Measurements from ENCODE around the gene SP4. TPM values are rescaled to one million over a fixed set of nuclear protein-coding genes. Genes with fewer than 3 reads are reported as not detected.

Gene SP4
- total RNA-seq, 1 donor from 2014 or later = 49.0 TPM

DNA sequence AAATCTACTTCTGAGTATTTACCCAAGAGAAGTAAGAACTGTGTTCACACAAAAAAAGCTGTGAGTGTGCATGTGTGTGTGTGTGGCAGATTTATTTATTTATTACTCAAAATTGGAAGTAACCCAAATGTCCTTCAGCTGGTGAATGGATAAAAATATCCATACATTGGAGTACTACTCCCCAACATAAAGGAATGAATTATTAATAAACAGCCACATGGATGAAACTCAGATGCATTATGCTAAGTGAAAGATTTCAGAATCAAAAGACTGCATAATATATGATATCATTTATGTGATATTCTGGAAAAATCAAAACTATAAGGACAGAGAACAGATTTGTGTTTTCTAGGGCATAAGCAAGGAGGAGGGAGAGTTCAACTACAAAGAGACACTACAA, 67.8 kb downstream of the SP4 start:
- peaks cover 54% of the 10 kb centered on the region for H3K9me3 Mint-ChIP-seq

DNA sequence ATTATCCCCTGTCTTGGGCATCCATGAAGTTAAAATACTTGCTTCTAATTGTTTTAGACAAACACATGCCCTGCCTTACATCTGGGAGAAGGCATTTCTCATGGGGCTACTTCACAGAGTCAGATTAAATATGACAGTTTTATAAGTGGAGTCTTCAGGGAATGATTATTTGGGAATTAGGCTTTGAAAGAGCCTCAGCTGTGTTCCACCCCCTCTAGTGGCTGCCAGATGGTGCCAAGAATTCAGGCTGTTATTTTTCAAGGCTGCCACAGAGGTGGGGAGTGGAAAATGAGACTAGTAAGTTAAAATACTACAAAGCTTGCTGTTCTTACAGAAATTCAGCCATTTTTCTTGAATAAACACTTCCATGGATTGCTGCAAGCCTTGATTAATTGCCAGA, 69.2 kb downstream of the SP4 start:
- Mint-ChIP-seq H3K27ac (no peak overlapping the region), H3K9me3 (peaks cover 51% of the 10 kb centered on the region), H3K36me3 (peaks cover 56% of the 10 kb centered on the region), H3K4me1 (no peaks in the 10 kb centered on the region), H3K4me3 (no peak overlapping the region), H3K27me3 (ENCODE audit: insufficient read depth, low read depth) (no peaks in the 10 kb centered on the region)
- Histone ChIP-seq H3K9ac (no peak overlapping the region), H4K20me1 (ENCODE audit: low read depth) (no peaks in the 10 kb centered on the region), H3K4me3 (no peak overlapping the region), H2AFZ (replicated peaks) (no peak overlapping the region), H3F3A (ENCODE audit: low read depth) (no peaks in the 10 kb centered on the region), H3K4me1 (no peaks in the 10 kb centered on the region), H3K4me2 (no peak overlapping the region), H3K27me3 (no peaks in the 10 kb centered on the region), H3K27ac (no peak overlapping the region), H3K79me2 (ENCODE audit: low read depth) (no peaks in the 10 kb centered on the region), H3K9me3 (ENCODE audit: low read depth) (peaks cover 21% of the 10 kb centered on the region), H3K36me3 (peaks cover 24% of the 10 kb centered on the region)
- TF ChIP-seq, protein P1, sequence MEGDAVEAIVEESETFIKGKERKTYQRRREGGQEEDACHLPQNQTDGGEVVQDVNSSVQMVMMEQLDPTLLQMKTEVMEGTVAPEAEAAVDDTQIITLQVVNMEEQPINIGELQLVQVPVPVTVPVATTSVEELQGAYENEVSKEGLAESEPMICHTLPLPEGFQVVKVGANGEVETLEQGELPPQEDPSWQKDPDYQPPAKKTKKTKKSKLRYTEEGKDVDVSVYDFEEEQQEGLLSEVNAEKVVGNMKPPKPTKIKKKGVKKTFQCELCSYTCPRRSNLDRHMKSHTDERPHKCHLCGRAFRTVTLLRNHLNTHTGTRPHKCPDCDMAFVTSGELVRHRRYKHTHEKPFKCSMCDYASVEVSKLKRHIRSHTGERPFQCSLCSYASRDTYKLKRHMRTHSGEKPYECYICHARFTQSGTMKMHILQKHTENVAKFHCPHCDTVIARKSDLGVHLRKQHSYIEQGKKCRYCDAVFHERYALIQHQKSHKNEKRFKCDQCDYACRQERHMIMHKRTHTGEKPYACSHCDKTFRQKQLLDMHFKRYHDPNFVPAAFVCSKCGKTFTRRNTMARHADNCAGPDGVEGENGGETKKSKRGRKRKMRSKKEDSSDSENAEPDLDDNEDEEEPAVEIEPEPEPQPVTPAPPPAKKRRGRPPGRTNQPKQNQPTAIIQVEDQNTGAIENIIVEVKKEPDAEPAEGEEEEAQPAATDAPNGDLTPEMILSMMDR (IDR thresholded peaks at IDR 0.05) = peak; percentile 30
- TF ChIP-seq EZH2phosphoT487 (IDR thresholded peaks at IDR 0.05) = no peak
- DNase-seq (ENCODE audit: low spot score) = no peak

More for the DNA sequence above, 67.8 kb downstream of the SP4 start:
- no peaks in the 10 kb centered on the region for H3K4me1 ChIP-seq
- H3F3A ChIP-seq (ENCODE audit: low read depth) = no peaks in the 10 kb centered on the region
- H3K4me2 ChIP-seq = no peak overlapping the region
- no peak for DNase-seq (ENCODE audit: low spot score)
- no peak overlapping the region for H2AFZ ChIP-seq (replicated peaks)
- no peak overlapping the region for H3K4me3 Mint-ChIP-seq
- TF ChIP-seq, protein P1 (IDR thresholded peaks at IDR 0.05) = no peak
- no peak for TF ChIP-seq EZH2phosphoT487 (IDR thresholded peaks at IDR 0.05)
- no peak for TF ChIP-seq EZH2 (IDR thresholded peaks at IDR 0.05)
- no peaks in the 10 kb centered on the region for H3K27me3 ChIP-seq
- H3K36me3 Mint-ChIP-seq = peaks cover 56% of the 10 kb centered on the region
- H3K27ac ChIP-seq = no peak overlapping the region
- no peaks in the 10 kb centered on the region for H4K20me1 ChIP-seq (ENCODE audit: low read depth)
- H3K4me3 ChIP-seq = no peak overlapping the region
- peaks cover 27% of the 10 kb centered on the region for H3K36me3 ChIP-seq
- no peaks in the 10 kb centered on the region for H3K27me3 Mint-ChIP-seq (ENCODE audit: insufficient read depth, low read depth)
- H3K79me2 ChIP-seq (ENCODE audit: low read depth) = no peaks in the 10 kb centered on the region
- H3K27ac Mint-ChIP-seq = no peak overlapping the region
- peaks cover 21% of the 10 kb centered on the region for H3K9me3 ChIP-seq (ENCODE audit: low read depth)
- no peak overlapping the region for H3K9ac ChIP-seq
- H3K4me1 Mint-ChIP-seq = no peaks in the 10 kb centered on the region

DNA sequence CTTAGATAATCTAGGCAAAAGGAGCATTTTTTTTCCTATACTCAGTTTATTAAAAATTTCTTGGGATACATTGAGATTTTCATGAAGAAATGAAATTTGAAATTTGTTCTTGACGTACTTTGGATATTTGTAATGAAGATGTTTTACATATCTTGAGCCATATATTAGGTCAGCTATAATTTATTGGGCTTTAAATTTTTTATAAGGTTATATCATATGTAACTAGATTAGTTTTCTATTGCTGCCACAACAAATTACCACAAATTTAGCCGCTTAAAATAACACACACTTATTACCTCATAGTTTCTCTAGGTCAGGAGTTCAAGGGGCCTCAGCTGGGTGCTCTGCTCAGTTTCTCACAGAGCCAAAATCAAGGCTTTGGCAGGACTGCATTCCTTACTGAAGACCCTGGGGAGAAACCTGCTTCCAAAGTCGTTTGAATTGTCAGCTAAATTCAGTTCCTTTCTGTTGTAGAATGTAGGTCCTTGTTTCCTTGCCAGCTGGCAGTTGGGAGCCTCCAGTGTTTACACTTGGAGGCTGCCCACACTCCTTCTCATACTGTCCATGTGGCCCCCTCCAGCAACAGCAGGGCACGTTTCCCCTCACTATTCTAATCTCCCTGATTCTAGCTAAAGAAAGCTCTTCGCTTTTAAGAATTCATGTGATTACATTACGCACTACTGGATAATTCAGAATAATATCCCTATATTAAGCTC, 72.4 kb downstream of the SP4 start:
- Histone ChIP-seq H3K4me2 (no peak overlapping the region), H4K20me1 (ENCODE audit: low read depth) (no peaks in the 10 kb centered on the region), H3F3A (ENCODE audit: low read depth) (no peaks in the 10 kb centered on the region), H3K79me2 (ENCODE audit: low read depth) (no peaks in the 10 kb centered on the region), H3K4me3 (no peak overlapping the region), H3K36me3 (no peaks in the 10 kb centered on the region), H3K27ac (no peak overlapping the region), H2AFZ (replicated peaks) (no peak overlapping the region), H3K9me3 (ENCODE audit: low read depth) (peaks cover 5% of the 10 kb centered on the region), H3K27me3 (no peaks in the 10 kb centered on the region), H3K4me1 (no peaks in the 10 kb centered on the region), H3K9ac (no peak overlapping the region)
- no peaks in the 10 kb centered on the region for H3K27me3 Mint-ChIP-seq (ENCODE audit: insufficient read depth, low read depth)
- H3K4me1 Mint-ChIP-seq = no peaks in the 10 kb centered on the region
- DNase-seq (ENCODE audit: low spot score) = no peak
- no peak for TF ChIP-seq EZH2phosphoT487 (IDR thresholded peaks at IDR 0.05)
- TF ChIP-seq EZH2 (IDR thresholded peaks at IDR 0.05) = no peak
- TF ChIP-seq, protein P1 (IDR thresholded peaks at IDR 0.05) = no peak
- H3K9me3 Mint-ChIP-seq = peaks cover 37% of the 10 kb centered on the region
- H3K27ac Mint-ChIP-seq = no peak overlapping the region
- H3K36me3 Mint-ChIP-seq = peaks cover 61% of the 10 kb centered on the region
- H3K4me3 Mint-ChIP-seq = no peak overlapping the region

Measured in neural progenitor cell (in vitro differentiated cells).